Activated B cell treated with CpG ODN at 0.5 μM for 24 hours (primary cell): Measurements from ENCODE around the gene DLG2. TPM values are rescaled to one million over a fixed set of nuclear protein-coding genes. Genes with fewer than 3 reads are reported as not detected.
"Not testable (repeated sequence)": the region's sequence is repeated elsewhere in the genome, so short reads cannot be mapped to it uniquely, and the experiment has no call there.

Experiments
- ATAC-seq: fragments of 200-7000 bp; cut with Tn5 transposase; one replicate; pipeline ENCODE4 v1.10.0; 2021; ENCODE audit warnings: low read depth, mild to moderate bottlenecking, moderate library complexity
- CTCF ChIA-PET: fragments of 350-600 bp; sonication (Branson Sonifier 250); formaldehyde crosslinking; loops from one replicate; lab custom pipeline; 2021; ENCODE audit warnings: antibody characterized with exemption; lab: Charles Lee
- POLR2A ChIA-PET: fragments of 350-600 bp; sonication (Branson Sonifier 250); formaldehyde crosslinking; loops from one replicate; lab custom pipeline; 2021; ENCODE audit warnings: antibody characterized with exemption; lab: Charles Lee
- DNase-seq: peaks from one replicate; pipeline ENCODE4 v3.0.0; 2022
- H3K27ac Mint-ChIP-seq: one replicate; pipeline ENCODE4 v1.8.0; 2020; ENCODE audit warnings: mixed read lengths
- H3K27me3 Mint-ChIP-seq: one replicate; pipeline ENCODE4 v1.8.0; 2021; ENCODE audit warnings: mixed read lengths
- H3K36me3 Mint-ChIP-seq: one replicate; pipeline ENCODE4 v1.8.0; 2021; ENCODE audit warnings: low read depth, mixed read lengths
- H3K4me1 Mint-ChIP-seq: one replicate; pipeline ENCODE4 v1.8.0; 2021; ENCODE audit warnings: mixed read lengths
- H3K4me3 Mint-ChIP-seq: one replicate; pipeline ENCODE4 v1.8.0; 2020; ENCODE audit warnings: mild to moderate bottlenecking, mixed read lengths
- H3K9me3 Mint-ChIP-seq: one replicate; pipeline ENCODE4 v1.8.0; 2020; ENCODE audit warnings: mixed read lengths
- intact Hi-C: fragments of 100-400 bp; cut with micrococcal nuclease; formaldehyde crosslinking; loops from one replicate; pipeline ENCODE4 v1.15.1; 2024
- total RNA-seq: library from RNA; stranded (reverse); gene quantifications from 2 replicates; pipeline ENCODE4 v1.2.3, GENCODE V29; 2022
- TF ChIP-seq, protein P1 (sequence below): fragments of 200-600 bp; IDR thresholded peaks from one replicate; pipeline ENCODE4 v1.8.0; 2022; ENCODE audit warnings: antibody characterized with exemption, mild to moderate bottlenecking

The DLG2 gene
- total RNA-seq, 1 donor from 2014 or later = 2.7 TPM

DNA sequence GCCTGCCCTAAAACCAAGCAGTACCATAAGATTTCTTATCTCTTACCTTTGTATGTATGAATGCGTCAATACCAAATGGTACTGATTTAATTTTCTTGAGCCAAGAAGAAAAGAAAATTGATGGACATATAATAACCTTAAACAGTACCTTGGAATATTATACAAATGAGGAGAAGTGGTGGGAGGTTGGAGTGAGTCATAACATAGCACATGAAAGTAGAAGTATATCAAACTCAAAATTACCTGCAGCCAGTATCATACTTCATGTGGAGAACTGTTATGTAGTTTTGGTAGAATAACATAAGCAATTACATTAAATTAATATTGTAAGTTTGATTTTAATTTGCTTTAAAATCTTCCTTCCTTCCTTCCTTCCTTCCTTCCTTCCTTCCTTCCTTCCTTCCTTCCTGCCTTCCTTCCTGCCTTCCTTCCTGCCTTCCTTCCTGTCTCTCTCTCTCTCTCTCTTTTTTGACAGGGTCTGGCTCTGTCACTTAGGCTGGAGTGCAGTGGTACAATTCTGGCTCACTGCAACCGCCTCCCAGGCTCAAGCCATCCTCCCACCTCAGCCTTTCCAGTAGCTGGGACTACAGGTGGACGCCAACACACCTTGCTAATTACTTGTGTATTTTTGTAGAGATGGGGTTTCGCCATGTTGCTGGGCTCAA is 1880.1 kb downstream of the DLG2 start:
- DNase-seq = no peak
- Mint-ChIP-seq H3K9me3 (peaks cover 13% of the 10 kb centered on the region), H3K4me3 (no peak overlapping the region), H3K27me3 (peaks cover 12% of the 10 kb centered on the region), H3K4me1 (no peaks in the 10 kb centered on the region), H3K36me3 (no peaks in the 10 kb centered on the region), H3K27ac (no peak overlapping the region)
- ChIA-PET POLR2A (no interaction called here), CTCF (interaction anchor here (0.6 kb wide), 1 partner anchor 11 kb away, joined by 3 read pairs; no protein-coding TSS in a partner anchor)
- no peak for ATAC-seq
- intact Hi-C loops = no loop called here
- TF ChIP-seq, protein P1, sequence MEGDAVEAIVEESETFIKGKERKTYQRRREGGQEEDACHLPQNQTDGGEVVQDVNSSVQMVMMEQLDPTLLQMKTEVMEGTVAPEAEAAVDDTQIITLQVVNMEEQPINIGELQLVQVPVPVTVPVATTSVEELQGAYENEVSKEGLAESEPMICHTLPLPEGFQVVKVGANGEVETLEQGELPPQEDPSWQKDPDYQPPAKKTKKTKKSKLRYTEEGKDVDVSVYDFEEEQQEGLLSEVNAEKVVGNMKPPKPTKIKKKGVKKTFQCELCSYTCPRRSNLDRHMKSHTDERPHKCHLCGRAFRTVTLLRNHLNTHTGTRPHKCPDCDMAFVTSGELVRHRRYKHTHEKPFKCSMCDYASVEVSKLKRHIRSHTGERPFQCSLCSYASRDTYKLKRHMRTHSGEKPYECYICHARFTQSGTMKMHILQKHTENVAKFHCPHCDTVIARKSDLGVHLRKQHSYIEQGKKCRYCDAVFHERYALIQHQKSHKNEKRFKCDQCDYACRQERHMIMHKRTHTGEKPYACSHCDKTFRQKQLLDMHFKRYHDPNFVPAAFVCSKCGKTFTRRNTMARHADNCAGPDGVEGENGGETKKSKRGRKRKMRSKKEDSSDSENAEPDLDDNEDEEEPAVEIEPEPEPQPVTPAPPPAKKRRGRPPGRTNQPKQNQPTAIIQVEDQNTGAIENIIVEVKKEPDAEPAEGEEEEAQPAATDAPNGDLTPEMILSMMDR = no peak

DNA sequence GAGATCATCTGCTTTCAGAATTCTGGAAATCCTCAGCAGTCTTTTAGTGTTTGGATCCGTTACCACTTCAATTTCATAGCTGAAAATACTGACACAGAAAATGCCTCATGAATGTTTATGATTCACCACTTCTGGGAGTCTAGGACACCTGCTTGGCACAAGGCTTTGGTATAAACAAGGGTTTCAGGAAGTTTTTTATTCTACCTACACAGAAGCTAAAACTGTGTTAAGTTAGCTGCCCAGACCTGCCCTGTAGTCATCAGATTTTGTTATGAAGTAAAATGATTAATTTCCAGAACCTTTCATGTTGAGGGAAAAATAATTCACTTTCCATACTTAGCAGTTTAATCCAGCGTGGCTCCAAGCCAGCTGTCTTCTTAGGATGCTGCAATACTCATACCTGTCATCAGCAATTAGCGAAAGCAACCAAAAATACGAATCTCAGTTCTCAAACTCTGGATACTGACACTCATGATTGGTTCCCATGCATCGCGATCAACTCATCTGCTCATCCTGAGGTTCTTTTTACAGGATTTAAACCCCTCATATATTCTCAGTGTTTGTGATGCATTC is 1882.4 kb downstream of the DLG2 start:
- ATAC-seq = no peak
- no peak for DNase-seq
- intact Hi-C loops = no loop called here
- peaks cover 13% of the 10 kb centered on the region for H3K9me3 Mint-ChIP-seq
- TF ChIP-seq, protein P1 = no peak
- H3K4me3 Mint-ChIP-seq = no peak overlapping the region
- H3K27me3 Mint-ChIP-seq = peaks cover 8% of the 10 kb centered on the region
- ChIA-PET POLR2A (no interaction called here), CTCF (no interaction called here)
- H3K4me1 Mint-ChIP-seq = no peaks in the 10 kb centered on the region
- H3K27ac Mint-ChIP-seq = no peak overlapping the region
- no peaks in the 10 kb centered on the region for H3K36me3 Mint-ChIP-seq

DNA sequence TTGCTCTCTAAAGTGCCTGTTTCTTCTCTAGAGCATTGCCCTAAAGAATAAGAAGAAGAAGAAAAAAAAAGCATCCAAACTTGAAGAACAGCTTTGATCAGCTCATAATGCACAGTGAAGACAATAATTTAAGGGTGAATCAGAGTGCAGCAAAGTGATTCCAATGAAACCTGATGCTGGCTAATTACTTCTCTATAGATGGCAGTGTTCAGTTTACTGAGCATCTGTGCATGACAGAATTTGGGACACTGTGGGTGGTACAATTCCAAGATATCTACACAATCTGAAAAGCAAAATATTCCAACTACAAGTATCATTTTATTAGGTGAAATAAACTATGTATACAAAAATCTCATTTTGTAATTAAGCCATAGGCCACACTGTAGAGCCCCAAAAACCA is 1890.5 kb downstream of the DLG2 start:
- peaks cover 15% of the 10 kb centered on the region for H3K27me3 Mint-ChIP-seq
- H3K4me1 Mint-ChIP-seq = no peaks in the 10 kb centered on the region
- ChIA-PET POLR2A (no interaction called here), CTCF (interaction anchor here (0.6 kb wide), 1 partner anchor 10 kb away, joined by 3 read pairs; no protein-coding TSS in a partner anchor)
- no peak overlapping the region for H3K27ac Mint-ChIP-seq
- ATAC-seq = no peak
- DNase-seq = no peak
- H3K9me3 Mint-ChIP-seq = no peaks in the 10 kb centered on the region
- H3K4me3 Mint-ChIP-seq = no peak overlapping the region
- TF ChIP-seq, protein P1 = no peak
- intact Hi-C loops = no loop called here
- no peaks in the 10 kb centered on the region for H3K36me3 Mint-ChIP-seq

DNA sequence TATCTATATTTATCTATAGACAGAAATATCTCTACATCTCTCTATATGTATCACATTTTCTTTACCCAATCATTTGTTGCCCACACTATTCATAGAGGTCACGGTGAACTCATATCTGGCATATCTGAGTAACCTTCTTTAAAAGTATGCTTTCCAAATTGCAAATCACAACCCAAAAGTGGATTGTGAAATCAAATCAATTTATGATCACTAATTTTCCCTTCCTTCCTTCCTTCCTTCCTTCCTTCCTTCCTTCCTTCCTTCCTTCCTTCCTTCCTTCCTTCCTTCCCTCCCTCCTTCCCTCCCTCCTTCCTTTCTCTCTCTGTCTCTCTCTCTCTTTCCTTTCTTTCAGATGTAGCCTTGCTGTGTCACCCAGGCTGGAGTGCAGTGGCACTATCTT is 1893.0 kb downstream of the DLG2 start:
- Mint-ChIP-seq H3K4me1 (no peaks in the 10 kb centered on the region), H3K27me3 (peaks cover 12% of the 10 kb centered on the region), H3K9me3 (no peaks in the 10 kb centered on the region), H3K27ac (no peak overlapping the region), H3K4me3 (no peak overlapping the region), H3K36me3 (no peaks in the 10 kb centered on the region)
- POLR2A ChIA-PET = no interaction called here
- ATAC-seq (no peak), DNase-seq (no peak)
- CTCF ChIA-PET = no interaction called here
- intact Hi-C loops = no loop called here
- TF ChIP-seq, protein P1 = no peak

DNA sequence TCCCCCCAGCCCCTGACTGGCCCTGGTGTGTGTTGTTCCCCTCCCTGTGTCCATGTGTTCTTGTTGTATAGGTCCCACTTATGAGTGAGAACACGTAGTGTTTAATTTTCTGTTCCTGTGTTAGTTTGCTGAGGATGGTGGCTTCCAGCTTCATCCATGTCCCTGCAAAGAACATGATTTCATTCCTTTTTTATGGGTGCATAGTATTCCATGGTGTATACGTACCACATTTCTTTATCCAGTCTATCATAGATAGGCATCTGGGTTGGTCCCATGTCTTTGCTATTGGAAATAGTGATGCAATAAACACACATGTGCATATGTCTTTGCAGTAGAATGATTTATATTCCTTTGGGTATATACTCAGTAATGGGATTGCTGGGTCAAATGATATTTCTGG is 1895.9 kb downstream of the DLG2 start:
- CTCF ChIA-PET, DNase-seq, H3K4me1 Mint-ChIP-seq, H3K27me3 Mint-ChIP-seq, H3K36me3 Mint-ChIP-seq, intact Hi-C loops, POLR2A ChIA-PET, H3K27ac Mint-ChIP-seq, H3K9me3 Mint-ChIP-seq, H3K4me3 Mint-ChIP-seq, ATAC-seq: not testable (repeated sequence)
